Measurements from ENCODE around the gene ETV6. TPM values are rescaled to one million over a fixed set of nuclear protein-coding genes. Genes with fewer than 3 reads are reported as not detected.

The ETV6 gene
- total RNA-seq, 1 experiment from 2014 or later: 14.1 TPM

DNA sequence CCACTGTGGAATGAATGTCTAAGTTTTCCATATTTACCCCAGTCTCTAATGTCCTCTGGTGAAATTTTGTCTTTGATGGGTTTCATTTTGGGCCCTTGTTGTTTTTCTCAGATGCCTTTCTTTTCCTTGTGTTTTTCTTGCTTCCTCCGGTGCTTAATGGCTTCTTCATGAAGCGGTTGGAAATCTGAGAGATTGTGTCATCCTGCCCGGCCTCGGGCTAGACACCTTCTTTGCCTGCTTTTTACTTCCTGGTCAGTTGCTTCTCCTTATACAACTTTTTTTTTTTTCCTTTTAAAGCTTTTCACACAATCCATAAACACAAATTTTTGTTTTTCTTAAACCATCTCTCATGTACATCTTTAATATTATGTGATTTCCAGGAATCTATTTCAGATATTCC is 7.1 kb downstream of the ETV6 start (continued):
- TF ChIP-seq, protein P1, sequence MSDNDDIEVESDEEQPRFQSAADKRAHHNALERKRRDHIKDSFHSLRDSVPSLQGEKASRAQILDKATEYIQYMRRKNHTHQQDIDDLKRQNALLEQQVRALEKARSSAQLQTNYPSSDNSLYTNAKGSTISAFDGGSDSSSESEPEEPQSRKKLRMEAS (IDR thresholded peaks at IDR 0.05): no peak
- TF ChIP-seq ZNF274 (IDR thresholded peaks at IDR 0.05; ENCODE audit: low read depth, low read length): no peak
- no peak for TF ChIP-seq POLR2A (IDR thresholded peaks at IDR 0.05; ENCODE audit: borderline replicate concordance, extremely low read depth, insufficient read depth, insufficient read length)
- TF ChIP-seq SIN3A (IDR thresholded peaks at IDR 0.05; ENCODE audit: low read depth): no peak
- TF ChIP-seq TCF7L2 (IDR thresholded peaks at IDR 0.05; ENCODE audit: borderline replicate concordance, extremely low read depth, insufficient read depth, insufficient read length): no peak
- TF ChIP-seq EGR1 (IDR thresholded peaks at IDR 0.05; ENCODE audit: low read depth): no peak
- TF ChIP-seq FOSL1 (IDR thresholded peaks at IDR 0.05; ENCODE audit: low read depth): no peak
- TF ChIP-seq RAD21 (IDR thresholded peaks at IDR 0.05; ENCODE audit: low read depth): no peak
- TF ChIP-seq CBX3 (IDR thresholded peaks at IDR 0.05; ENCODE audit: low read depth): no peak

DNA sequence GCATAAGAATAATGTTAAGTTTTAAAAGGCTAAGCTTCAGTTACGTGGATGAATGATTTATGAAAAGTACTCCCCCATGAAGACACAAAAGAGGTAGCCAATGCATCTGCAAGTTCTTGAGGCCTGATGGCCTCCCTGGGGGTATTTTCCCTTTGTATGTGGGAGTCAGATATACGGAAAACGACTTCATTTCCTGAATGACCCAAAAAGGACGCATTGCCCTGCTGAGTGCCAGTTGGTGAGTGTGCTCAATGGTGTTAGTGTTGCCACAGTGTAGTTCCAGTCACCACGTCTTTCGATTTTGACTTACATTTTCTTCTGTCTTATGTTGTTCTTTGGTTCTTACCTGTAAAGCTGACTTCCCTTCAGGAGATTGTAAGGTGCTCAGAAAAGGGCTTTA is 8.0 kb downstream of the ETV6 start:
- intact Hi-C loops (cut with micrococcal nuclease): no loop called here
- ChIA-PET RAD21 (ENCODE audit: low non-redundant PET in 1 of 2, low total read pairs in 2 of 2, uncharacterized antibody in 2 of 2, unreplicated experiment in 2 of 2) (no interaction called here), POLR2A (no interaction called here), CTCF (no interaction called here)
- Histone ChIP-seq H3K79me2 (ENCODE audit: insufficient read depth, low read length) (0 out of 2 replicates have a peak, but pooled peaks cover 1% of the 10 kb centered on the region), H3K9ac (ENCODE audit: low read length) (no peak overlapping the region), H3K4me2 (ENCODE audit: low read length) (no peak overlapping the region), H3K9me2 (ENCODE audit: insufficient read depth) (no peaks in the 10 kb centered on the region), H3K36me3 (ENCODE audit: control insufficient read depth in 1 of 2, insufficient read depth in 2 of 2, low read length in 2 of 2) (no peaks in the 10 kb centered on the region), H3K4me3 (replicated peaks in 1 of 2; ENCODE audit: low read depth in 1 of 2, low read length in 2 of 2) (no peak overlapping the region), H3K9me3 (ENCODE audit: control insufficient read depth in 1 of 2, insufficient read depth in 1 of 2, low read depth in 1 of 2, low read length in 2 of 2) (no peaks in the 10 kb centered on the region), H3K27me3 (ENCODE audit: insufficient read depth, low read length) (no peaks in the 10 kb centered on the region), H4K20me1 (ENCODE audit: insufficient read depth) (no peaks in the 10 kb centered on the region), H3K4me1 (ENCODE audit: control insufficient read depth in 1 of 2, insufficient read depth in 2 of 2, low read length in 2 of 2) (peaks cover 15 to 41% of the 10 kb centered on the region in 2 experiments; a peak in 3 of 4 replicates), H2AFZ (ENCODE audit: low read depth, low read length, poor library complexity, severe bottlenecking) (no peak overlapping the region), H3K27ac (ENCODE audit: low read depth, low read length) (no peak overlapping the region)
- no peak for DNase-seq (ENCODE audit: low read depth, low spot score)
- BruUV-seq (replicated peaks): no TSS peak
- ATAC-seq: no peak
- TF ChIP-seq POLR2AphosphoS5 (IDR thresholded peaks at IDR 0.05; ENCODE audit: low read depth, low read length) (no peak), TCF7L2 (IDR thresholded peaks at IDR 0.05; ENCODE audit: borderline replicate concordance, extremely low read depth, insufficient read depth, insufficient read length) (no peak), ELF1 (IDR thresholded peaks at IDR 0.05; ENCODE audit: borderline replicate concordance, low read depth) (no peak), FOSL1 (IDR thresholded peaks at IDR 0.05; ENCODE audit: low read depth) (no peak), EZH2 (IDR thresholded peaks at IDR 0.05) (no peak), SRF (IDR thresholded peaks at IDR 0.05; ENCODE audit: low read depth) (no peak), ZNF274 (IDR thresholded peaks at IDR 0.05; ENCODE audit: low read depth, low read length) (no peak), CEBPB (IDR thresholded peaks at IDR 0.05; ENCODE audit: low read depth) (no peak), SP1 (IDR thresholded peaks at IDR 0.05; ENCODE audit: low read depth) (no peak), ZFX (IDR thresholded peaks at IDR 0.05) (no peak), JUND (IDR thresholded peaks at IDR 0.05) (no peak), SIN3A (IDR thresholded peaks at IDR 0.05; ENCODE audit: low read depth) (no peak)
- TF ChIP-seq, protein P2, sequence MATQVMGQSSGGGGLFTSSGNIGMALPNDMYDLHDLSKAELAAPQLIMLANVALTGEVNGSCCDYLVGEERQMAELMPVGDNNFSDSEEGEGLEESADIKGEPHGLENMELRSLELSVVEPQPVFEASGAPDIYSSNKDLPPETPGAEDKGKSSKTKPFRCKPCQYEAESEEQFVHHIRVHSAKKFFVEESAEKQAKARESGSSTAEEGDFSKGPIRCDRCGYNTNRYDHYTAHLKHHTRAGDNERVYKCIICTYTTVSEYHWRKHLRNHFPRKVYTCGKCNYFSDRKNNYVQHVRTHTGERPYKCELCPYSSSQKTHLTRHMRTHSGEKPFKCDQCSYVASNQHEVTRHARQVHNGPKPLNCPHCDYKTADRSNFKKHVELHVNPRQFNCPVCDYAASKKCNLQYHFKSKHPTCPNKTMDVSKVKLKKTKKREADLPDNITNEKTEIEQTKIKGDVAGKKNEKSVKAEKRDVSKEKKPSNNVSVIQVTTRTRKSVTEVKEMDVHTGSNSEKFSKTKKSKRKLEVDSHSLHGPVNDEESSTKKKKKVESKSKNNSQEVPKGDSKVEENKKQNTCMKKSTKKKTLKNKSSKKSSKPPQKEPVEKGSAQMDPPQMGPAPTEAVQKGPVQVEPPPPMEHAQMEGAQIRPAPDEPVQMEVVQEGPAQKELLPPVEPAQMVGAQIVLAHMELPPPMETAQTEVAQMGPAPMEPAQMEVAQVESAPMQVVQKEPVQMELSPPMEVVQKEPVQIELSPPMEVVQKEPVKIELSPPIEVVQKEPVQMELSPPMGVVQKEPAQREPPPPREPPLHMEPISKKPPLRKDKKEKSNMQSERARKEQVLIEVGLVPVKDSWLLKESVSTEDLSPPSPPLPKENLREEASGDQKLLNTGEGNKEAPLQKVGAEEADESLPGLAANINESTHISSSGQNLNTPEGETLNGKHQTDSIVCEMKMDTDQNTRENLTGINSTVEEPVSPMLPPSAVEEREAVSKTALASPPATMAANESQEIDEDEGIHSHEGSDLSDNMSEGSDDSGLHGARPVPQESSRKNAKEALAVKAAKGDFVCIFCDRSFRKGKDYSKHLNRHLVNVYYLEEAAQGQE (IDR thresholded peaks at IDR 0.05; ENCODE audit: low read depth): no peak
- TF ChIP-seq, protein P3, sequence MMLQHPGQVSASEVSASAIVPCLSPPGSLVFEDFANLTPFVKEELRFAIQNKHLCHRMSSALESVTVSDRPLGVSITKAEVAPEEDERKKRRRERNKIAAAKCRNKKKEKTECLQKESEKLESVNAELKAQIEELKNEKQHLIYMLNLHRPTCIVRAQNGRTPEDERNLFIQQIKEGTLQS (IDR thresholded peaks at IDR 0.05): no peak
- TF ChIP-seq, protein P4, sequence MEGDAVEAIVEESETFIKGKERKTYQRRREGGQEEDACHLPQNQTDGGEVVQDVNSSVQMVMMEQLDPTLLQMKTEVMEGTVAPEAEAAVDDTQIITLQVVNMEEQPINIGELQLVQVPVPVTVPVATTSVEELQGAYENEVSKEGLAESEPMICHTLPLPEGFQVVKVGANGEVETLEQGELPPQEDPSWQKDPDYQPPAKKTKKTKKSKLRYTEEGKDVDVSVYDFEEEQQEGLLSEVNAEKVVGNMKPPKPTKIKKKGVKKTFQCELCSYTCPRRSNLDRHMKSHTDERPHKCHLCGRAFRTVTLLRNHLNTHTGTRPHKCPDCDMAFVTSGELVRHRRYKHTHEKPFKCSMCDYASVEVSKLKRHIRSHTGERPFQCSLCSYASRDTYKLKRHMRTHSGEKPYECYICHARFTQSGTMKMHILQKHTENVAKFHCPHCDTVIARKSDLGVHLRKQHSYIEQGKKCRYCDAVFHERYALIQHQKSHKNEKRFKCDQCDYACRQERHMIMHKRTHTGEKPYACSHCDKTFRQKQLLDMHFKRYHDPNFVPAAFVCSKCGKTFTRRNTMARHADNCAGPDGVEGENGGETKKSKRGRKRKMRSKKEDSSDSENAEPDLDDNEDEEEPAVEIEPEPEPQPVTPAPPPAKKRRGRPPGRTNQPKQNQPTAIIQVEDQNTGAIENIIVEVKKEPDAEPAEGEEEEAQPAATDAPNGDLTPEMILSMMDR (IDR thresholded peaks at IDR 0.05 in 2 of 3, conservative IDR thresholded peaks at IDR 0.05 in 1 of 3; ENCODE audit: borderline replicate concordance in 1 of 3, insufficient read depth in 1 of 3, low read depth in 2 of 3, low read length in 2 of 3): no peak
